Fibroblast of villous mesenchyme (primary cell): Measurements from ENCODE around the gene SSUH2. TPM values are rescaled to one million over a fixed set of nuclear protein-coding genes. Genes with fewer than 3 reads are reported as not detected.

ENCODE experiments used
- DNase-seq: peaks from one replicate; pipeline ENCODE4 v3.0.0-alpha.2; 2010; ENCODE audit warnings: low read depth
- H3K4me3 ChIP-seq: 2 replicates; pipeline ENCODE4 v1.5.1; 2011; ENCODE audit warnings: low read depth, mild to moderate bottlenecking, low read length
- total RNA-seq: library from RNA; depleted of rRNA; stranded (reverse); fragments of >200 nt; gene quantifications from 2 replicates; pipeline ENCODE4 v1.2.3, GENCODE V29; 2012
- TF ChIP-seq, protein P1 (sequence below): IDR thresholded peaks from 2 replicates; pipeline ENCODE4 v1.5.1; 2012; ENCODE audit warnings: low read depth, mild to moderate bottlenecking, low read length; ENCODE audit not compliant: insufficient read depth

SSUH2 gene
- total RNA-seq, 1 donor, result not detected

DNA sequence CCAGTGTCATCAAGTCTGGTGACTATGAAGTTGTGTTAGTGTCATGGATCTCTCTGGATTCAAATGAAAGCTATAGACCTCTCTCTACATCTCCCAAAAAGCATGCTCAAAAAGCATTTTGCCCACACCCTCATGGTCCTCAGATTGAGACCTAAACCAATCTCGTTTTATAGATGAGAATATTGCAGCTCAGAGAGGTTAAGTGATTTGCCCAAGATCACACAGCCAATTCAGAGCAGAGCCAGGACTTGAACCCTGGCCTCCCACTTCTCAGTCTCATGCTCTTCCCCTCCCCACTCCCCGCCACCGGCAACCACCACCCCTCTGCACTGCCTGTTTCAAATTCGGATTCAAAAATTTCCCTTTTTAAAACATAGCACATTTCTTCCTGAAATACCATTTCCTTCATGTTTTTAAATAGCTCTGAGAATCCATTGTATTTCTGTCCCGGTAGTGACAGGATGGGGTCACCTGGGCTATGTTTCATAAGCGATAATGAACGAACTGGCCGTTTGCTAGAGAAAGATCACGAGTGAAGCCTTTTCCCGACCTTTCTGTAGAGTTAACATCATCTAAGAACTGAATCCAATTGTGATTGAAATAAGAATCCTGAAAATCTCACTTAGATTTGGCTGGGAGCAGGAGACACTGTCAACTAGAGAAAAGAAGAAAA, 769 bp downstream of the SSUH2 start:
- TF ChIP-seq, protein P1, sequence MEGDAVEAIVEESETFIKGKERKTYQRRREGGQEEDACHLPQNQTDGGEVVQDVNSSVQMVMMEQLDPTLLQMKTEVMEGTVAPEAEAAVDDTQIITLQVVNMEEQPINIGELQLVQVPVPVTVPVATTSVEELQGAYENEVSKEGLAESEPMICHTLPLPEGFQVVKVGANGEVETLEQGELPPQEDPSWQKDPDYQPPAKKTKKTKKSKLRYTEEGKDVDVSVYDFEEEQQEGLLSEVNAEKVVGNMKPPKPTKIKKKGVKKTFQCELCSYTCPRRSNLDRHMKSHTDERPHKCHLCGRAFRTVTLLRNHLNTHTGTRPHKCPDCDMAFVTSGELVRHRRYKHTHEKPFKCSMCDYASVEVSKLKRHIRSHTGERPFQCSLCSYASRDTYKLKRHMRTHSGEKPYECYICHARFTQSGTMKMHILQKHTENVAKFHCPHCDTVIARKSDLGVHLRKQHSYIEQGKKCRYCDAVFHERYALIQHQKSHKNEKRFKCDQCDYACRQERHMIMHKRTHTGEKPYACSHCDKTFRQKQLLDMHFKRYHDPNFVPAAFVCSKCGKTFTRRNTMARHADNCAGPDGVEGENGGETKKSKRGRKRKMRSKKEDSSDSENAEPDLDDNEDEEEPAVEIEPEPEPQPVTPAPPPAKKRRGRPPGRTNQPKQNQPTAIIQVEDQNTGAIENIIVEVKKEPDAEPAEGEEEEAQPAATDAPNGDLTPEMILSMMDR, result no peak
- DNase-seq, result no peak
- H3K4me3 ChIP-seq, result no peak overlapping the region

DNA sequence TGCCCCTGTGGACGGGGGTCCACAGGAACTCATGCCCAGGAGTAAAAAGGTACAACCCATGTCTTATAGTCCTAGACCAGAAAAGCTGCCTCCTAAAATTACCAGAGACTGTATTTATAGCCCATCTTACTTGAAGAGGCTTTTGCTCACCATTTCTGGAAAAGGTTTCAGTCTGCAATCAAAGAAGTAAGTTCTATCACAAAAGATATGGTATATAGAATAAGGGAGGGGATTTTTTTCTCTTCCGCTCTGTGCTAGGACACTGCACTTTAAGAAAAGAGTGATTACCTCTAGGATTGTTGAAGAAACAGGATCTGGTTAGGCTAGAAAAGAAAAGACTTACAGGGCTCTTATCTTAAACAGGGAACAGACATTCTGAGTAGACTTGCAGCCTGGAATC, 2.6 kb downstream of the SSUH2 start:
- DNase-seq, result no peak
- H3K4me3 ChIP-seq, result no peak overlapping the region
- TF ChIP-seq, protein P1, result no peak

DNA sequence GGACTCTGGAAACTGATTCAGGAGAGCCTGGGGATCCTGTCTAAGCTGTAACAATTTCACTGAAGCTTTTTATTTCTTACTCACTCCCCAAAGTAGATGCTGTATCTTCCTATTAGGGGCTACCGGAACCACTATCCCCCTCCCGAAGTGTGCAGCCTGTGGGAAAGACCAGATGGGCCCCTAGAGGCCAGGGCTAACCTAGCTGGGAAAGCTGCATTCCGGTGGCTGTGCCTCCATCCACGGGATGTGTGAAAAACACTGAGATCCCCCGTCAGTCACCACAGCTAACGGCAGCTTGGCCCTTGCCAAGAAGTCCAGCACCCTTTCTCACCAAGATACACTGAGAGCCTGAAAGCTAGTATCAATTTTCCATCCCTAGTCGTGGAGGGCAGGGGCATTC, 3.1 kb downstream of the SSUH2 start:
- TF ChIP-seq, protein P1, result no peak
- H3K4me3 ChIP-seq, result no peak overlapping the region
- no peak for DNase-seq

DNA sequence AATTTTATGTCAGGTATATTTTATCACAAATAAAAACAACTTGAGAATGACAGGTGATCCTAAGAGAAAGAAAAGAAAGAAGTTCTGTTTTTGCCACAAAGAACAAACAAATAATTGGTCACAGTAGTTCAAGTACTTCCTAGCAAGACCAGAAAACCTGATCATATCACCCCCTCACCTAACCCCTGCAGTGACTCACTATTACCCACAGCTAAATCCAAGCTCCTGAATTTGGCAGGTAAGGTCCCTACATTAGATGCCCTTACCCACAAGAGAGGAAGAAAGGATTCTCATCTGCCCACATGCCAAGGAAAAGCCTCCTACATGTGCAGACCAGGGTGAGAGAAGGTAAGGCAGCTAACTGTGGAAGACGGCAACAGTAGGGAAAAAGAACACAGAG, 4.4 kb downstream of the SSUH2 start:
- DNase-seq, result no peak
- no peak overlapping the region for H3K4me3 ChIP-seq
- TF ChIP-seq, protein P1, result no peak

DNA sequence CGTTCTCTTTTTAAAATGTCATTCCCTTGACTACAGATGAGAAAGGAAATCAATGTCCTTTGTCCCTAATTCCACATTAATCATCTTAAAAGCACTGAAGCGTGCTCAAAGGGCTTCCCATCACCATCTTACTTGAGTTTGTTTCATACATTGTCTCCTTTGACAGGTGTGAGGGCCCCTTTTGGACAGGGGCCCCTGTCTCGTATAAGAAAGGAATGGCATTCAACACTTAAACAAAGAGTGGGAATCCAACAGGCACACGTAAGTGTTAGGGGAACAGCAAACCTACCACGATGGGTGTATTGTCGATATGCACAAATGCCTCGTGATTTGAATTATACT, 5.0 kb downstream of the SSUH2 start:
- TF ChIP-seq, protein P1, result no peak
- DNase-seq, result no peak
- no peak overlapping the region for H3K4me3 ChIP-seq

DNA sequence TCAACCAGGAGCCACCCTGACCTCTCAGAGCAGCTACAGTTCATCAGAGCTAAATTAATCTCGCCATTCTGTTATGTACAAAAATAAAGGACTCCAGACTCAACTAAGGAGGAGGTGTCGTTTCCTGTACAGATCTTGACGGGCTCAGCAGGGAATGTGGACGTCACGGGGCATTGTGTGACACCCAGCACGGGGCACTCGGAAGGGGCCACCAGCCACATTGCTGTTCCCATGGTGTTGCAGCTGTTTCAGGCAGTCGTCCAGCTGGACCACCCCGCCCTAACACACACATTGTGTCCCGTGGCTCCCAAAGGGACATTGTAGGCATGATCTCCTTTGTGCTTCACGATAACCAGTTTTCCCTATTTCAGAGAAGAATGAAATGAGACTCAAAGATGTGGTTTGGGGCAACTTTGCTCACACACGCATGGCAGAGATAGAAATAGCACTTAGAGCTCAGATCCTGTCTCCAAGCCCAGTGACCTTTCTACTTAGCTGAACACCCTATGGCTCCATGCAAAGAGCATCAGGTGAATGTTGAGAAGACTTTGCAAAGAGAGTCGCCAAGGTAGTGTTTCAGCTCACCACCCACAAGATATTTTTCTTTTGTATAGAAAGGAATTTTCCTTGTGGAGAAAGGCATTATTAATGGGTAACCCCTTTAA, 5.5 kb downstream of the SSUH2 start:
- DNase-seq, result no peak
- TF ChIP-seq, protein P1, result no peak
- no peak overlapping the region for H3K4me3 ChIP-seq

DNA sequence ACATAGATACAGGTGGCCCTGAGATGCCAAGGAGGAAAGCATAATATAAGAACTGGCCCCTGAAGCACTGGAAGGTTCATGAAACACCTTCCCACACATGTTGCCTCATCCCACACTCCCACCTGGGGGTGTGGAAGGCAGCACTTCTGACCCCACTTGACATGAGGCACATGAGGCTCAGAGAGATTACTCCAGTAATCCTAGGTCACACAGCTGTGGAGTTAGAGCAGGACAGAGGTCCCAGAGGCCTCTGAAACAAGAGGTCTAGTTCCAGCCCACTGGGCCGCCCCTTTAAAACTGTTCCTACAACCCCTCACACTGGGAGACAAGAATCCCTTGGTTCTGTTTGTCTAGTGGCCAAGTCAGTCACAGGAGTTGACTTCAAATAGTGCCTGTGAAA, 7.2 kb downstream of the SSUH2 start:
- no peak overlapping the region for H3K4me3 ChIP-seq
- TF ChIP-seq, protein P1, result no peak
- no peak for DNase-seq
